ENCODE data around the gene ZNF736.
"Not testable (repeated sequence)": the region's sequence is repeated elsewhere in the genome, so short reads cannot be mapped to it uniquely, and the experiment has no call there.

ZNF736 gene

DNA sequence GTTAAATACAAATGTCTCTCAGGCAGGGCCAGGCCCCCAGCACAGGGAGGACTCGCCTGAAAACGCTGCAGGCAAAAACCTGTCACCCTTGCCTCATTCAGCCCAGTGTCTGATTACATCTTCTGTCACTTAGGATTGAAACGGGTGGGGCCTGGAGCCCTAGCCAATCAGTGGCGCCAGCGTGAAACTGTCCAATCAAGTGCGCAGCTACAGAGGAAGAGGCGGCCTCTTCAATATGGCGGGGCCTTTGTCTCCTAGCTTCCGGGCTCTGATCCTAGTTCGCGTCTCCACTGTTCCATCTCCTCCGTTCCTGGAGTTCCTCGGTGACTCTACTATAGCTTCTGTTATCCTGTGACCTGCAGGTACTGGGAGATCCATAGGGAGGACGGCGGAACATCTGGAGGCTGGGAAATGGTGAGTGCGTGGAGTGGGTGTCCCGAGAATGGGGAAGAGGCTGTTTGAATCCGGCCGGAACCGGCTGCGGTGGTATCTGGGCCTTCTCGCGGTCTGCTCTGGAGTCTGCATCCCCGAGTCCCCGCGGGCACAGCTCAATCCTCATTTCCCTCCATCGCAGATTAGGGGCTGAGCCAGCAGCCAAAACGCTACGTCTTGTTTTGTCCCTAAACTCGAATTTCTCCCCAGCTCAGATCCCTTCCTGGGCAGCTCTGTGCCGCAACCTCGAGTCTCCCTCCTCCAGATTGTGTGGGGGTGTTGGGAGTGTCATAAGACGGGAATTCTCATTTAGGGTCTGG is at the start of gene ZNF736:
Gene ZNF736 (plus strand): TSS at position 222 of the 752 bp plus-strand sequence. CDS start 190 bp downstream, at position 412.
- DNase-seq, result peak; percentile 84

DNA sequence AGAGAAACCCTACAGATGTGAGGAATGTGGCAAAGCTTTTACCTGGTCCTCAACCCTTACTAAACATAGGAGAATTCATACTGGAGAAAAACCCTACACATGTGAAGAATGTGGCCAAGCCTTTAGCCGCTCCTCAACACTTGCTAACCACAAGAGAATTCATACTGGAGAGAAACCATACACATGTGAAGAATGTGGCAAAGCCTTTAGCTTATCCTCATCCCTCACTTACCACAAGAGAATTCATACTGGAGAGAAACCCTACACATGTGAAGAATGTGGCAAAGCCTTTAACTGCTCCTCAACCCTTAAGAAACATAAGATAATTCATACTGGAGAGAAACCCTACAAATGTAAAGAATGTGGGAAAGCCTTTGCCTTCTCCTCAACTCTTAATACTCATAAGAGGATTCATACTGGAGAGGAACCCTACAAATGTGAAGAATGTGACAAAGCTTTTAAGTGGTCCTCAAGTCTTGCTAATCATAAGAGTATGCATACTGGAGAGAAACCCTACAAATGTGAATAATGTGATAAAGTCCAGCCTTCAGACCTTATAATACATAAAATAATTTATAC is 47.3 kb upstream of the ZNF736 start:
- DNase-seq, result no peak

DNA sequence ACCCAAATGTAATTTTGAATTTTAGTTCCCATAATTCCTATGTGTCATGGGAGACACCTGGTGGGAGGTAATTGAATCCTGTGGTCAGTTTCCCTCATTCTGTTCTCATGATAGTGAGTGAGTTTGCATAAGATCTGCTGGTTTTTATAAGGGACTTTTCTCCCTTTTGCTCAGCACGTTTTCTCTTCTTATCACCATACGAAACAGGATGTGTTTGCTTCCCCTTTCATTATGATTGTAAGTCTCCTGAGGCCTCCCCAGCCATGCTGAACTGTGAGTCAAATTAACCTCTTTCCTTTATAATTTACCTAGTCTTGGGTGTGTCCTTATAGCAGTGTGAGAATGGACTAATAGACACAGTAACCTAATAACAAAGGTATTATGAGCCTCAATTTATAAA is 36.1 kb upstream of the ZNF736 start:
- no peak for DNase-seq

DNA sequence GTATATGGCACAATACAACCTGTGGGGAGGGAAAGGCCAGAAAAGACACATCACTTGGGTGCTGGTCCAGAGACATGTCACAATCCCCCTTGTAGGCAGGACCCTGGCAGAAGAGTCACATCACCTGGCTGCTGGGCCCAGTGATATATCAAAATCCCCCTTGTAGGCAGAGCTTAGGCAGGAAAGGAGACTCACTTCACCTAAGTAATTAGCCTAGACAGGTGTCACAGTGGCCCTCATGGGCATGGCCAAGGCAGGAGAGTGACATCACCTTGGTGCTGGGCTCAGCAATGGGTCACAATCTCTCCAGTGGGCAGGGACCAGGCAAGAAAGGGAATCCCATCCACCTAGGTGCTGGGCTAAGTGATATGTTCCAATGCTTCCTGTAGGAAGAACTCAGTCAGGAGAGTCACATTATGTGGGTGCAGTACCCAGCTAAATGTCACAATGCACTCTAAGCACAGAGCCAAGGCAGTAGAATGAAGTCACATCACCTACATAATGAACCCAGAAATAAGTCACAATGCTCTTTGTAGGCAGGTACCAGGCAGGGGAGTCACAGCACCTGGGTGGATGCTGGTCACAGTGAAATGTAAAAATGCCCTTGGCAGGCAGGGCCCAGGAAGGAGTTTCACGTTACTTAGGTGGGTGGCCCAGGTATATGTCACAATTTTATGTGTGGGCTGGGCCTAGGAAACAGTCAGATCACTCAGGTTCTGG is 18.9 kb upstream of the ZNF736 start:
- no peak for DNase-seq

DNA sequence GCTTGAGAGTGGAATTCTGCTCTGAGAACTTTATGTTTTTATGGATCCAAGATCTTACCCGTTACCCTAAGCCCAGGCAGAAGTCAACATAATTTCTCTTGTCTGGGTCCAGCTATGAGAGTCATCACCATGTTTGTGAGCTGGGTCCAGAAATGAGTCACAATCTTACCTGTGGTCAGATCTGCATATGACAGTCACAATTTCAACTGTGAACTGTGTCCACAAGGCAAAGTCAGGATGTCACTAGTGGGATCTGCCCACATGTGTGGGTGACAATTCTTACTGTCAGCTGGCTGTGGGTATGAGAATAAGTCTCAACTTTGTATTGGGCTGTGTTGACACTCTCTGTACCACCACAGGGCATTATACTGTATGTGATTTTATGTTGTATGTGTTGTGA is 16.3 kb upstream of the ZNF736 start:
- DNase-seq, result not testable (repeated sequence)

DNA sequence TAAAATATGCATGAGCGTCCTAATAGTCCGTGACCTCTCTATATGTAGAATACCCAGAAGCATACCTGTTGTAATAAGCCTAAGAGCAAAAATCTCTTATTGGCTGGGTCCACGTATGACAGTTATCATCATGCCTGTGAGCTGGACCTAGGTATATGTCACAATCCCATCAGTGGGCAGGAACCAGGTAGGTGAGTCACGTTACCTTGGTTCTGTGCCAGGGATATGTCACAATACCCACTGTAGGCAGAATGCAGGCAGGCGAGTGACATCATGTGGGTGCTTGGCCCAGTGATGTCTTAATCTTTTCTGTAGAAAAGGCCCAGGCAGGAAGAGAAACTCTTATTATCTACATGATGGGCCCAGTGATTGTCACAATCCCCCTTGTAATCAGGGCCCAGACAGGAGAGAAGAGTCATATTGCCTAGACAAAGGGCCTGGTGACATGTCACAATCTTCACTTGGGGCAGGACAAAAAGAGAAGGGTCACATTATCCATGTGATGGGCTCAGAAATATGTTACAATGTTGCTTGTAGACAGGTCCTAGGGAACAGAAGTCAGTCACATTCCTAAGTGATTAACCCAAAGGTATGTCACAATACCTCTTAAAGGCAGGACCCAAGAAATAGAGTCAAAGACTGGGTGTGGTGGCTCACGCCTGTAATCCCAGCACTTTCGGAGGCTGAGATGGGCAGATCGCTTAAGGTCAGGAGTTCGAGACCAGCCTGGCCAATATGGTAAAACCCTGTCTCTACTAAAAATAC is 12.9 kb upstream of the ZNF736 start:
- DNase-seq, result no peak

DNA sequence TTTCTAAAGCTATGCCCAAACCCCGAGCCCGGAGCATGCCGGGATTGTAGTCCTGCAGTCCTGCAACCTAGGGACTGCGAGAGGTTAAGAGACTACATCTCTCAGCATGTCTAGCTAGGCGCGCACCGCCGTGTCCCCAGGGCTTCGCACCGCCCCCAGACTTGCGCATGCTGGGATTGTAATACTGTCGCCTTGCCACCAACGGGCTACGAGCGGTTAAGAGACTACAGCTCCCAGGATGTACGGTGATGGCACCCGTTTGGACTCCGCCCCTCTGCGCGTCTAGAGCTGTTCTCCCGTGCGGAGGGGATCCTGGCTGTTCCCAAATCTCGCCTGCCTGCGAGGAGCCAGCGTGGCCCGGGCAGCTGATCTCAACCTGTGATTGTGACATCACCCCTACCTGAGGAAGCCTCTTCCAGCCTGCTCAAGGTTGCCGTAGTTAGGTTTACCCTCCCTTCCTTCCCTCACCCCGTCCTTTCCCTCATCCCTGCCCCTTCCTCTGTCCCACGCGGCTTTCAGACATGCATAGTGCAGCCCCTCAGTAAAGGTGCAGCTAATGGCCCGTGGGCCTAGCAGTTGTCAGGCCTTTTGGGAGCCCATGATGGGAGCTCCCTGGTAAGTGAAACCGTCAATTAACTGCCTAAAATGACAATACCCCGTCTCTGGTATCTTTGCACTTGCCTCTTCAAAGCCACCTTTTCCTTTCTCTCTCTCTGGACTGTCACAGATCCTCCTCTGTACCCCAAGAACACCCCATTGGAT is 6.3 kb upstream of the ZNF736 start:
- DNase-seq, result peak; percentile 93

DNA sequence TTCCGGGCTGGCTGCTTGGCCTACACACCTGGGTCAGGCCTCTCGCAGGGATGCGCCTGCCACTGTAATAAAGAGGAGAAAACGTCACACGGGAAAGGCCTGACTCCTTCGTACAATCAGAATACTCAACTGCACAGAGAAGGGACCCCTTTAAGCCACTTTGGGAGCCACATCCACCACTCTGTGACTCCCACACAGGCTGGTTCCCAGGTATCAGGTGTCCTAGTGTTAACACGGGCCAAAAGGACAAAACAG is 5.8 kb upstream of the ZNF736 start:
- DNase-seq, result no peak

DNA sequence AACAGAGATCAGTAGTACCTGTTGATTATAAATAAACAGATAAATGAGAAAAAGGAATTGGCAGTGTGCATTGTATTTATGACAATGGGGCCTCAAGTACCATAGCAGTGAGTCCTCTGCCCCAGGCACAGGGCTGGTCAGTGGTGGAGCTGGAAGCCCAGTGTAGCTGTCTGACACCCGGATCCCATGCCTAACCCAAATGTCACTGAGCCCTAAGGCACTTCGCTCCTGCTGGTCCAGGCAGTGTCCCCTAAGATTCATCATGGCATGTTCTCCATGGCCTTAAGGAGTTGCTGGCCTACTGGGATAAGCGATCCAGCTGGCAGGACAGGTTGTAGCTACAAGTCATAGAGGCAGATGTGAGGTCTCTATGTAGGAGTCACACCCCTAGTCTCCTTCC is 3.3 kb upstream of the ZNF736 start:
- DNase-seq, result no peak

DNA sequence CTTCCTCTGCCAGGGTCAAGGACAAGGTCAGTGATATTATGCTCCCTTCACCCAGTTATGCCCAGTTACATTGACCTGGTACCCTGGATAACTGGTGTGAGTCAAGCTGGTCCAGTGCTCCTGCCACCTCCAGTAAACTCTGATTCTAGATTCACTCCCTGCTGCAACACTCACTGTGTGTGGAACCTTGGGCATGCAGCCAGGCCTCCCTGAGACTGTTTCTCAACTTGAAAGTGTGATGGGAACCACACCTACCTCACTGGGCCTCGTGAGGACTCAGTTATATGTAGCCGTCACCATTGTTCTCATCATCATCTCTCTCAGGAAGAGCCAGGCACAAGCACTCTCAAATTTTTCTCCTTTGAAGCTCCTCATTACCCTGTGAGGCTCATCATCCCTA is 935 bp upstream of the ZNF736 start:
- DNase-seq, result no peak

DNA sequence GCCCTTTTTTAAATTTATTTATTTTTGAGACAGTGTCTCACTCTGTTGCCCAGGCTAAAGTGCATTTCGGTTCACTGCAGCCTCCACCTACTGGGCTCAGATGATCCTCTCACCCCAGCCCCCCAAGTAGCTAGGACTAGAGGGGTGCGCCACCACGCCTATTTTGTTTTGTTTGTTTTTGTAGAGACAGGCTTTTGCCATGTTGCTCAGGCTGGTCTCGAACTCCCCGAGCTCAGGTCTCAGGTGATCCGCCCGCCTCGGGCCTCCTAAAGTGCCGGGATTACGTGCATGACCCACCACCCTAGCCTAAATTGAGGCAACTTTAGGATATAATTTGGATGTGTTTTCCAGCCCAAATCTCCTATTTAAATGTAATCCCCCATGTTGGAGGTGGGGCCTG is 805 bp downstream of the ZNF736 start:
- DNase-seq, result no peak

DNA sequence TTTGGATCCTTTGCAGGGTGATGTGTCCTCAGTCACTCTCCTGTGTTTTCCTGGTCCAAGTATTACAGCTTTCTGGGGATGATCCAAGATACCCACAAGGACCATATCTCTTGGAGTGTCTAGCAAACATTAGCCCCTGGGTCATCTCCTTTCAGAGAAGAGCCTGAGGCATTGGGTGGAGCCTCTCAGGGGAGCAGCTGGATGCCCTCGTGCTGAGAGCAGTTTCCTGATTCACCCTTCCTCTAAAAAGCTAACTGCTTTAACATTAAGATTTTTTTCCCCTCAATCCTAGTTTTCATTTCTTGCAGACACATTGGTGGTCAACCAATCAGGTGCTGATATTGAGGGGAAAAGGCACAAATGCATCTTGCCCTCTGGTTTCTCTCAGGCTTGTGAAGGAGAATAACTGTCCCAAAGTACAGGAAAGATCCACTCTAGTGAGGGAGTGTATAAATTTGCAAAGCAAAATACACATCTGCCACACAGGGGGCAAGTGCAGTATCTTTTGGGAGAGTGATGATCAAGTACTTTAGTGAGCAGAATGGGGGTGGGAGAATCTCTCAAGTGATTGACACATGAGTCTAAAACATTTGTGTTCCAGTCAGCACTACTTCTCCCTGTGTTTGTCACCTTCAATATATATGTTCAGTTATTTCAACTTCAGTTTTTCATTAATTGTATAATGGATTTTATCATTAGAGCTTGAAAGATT is 2.4 kb downstream of the ZNF736 start:
- DNase-seq, result not testable (repeated sequence)

DNA sequence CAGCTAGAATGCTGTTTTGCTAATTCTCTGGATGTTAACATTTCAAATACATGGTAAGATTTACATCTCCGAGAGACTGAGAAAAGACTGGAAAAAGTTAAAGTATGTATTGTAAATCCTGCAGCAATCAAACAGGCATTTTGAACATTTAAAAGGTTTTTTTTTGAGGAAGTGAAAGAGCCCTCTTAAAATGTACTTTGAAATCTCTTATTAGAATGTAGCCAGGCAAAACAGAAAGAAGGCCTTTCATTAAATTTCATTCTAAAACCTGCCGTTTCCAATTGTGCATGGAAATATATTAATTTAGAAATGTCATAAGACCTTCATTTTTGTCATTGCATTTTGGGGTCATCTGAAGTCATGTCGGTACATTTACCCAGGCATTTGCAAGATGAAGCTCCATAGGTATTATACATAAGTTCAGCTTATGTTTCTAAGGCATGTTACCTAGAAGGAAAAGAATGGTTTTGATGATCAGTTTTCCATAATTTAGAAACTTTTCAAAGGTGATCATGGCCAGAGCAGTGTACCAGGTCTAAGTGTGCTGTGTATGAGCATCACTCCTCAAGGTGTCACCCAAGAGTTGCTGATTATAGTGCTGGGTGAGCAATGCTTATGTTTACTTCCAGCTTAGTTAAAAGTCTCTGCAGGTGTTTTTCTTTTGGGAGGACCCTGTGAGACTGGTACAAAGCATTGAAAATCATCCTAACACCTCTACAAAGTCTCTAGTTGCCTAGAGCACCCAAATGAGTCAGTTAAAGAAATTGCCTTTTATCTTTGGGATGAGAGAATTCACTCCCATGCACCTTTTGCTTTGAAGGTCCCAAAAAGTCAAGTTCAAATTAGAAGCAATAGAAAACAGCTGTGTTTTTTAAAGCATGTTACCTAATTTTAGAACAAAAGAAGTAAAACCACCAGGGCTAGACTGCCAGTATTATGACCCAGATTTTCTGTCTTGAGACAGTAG is 7.1 kb downstream of the ZNF736 start:
- no peak for DNase-seq

DNA sequence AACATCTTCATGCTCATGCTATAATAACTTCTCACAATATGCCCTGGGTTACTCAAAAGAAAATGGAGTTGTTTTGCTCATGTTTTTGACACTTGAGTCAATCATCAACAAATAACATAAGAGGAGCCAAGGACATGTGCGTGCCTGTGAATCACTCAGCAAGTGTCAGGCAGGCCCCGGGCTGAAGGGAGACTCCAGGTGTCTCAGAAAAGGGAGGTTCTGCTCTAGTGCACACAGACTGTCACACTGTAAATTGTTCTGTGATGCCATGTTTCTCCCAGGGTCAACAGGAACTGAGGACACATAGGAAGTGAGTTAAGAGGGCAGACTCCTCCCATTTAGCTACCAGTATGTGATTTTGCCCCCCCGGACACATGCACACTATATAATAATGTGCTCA is 10.4 kb downstream of the ZNF736 start:
- not testable (repeated sequence) for DNase-seq

DNA sequence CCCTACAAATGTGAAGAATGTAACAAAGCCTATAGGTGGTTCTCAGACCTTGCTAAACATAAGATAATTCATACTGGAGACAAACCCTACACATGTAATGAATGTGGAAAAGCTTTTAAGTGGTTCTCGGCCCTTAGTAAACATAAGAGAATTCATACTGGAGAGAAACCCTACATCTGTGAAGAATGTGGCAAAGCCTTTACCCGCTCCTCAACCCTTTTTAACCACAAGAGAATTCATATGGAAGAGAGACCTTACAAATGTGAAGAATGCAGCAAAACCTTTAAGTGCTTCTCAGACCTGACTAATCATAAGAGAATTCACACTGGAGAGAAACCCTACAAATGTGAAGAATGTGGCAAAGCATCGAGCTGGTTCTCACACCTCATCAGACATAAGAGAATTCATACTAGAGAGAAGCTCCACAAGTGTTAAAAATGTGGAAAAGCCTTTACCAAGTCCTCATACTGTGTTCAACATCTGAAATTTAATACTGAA is 35.0 kb downstream of the ZNF736 start:
- not testable (repeated sequence) for DNase-seq

DNA sequence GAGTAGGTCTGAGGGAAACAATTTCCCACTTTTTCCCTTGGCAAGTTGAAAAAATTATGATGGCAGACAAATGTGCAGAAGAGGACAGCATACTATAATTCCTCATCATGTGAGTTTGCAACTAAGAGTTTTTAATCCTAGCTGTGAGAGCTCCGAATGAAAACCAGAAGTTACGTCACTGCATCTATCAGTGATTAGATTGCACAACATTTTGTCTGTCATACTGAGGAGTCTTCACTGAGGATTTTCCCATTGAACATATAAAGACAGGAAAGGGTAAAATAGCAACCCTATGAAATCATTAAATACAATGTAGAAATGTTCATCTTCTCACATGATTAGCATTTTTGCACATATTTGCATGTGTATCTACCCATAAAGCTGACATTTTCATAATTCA is 45.8 kb downstream of the ZNF736 start:
- DNase-seq, result no peak

DNA sequence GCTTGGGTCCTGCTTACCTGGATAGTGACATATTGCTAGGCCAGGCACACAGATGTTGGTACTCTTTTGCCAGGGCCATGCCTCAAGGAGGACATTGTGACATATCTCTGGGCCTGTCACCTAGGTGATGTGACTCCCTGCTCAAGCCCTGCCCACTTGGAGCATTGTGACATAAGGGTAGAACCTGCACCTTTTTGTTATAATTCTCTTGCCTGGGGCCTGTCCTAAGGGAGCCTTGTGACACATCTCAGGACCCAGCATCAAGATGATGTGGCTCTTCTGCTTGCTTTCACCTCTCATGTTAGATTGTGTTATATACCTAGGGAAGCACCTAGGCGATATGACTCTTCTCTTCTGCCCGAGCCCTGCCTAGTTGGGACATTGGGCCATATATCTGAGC is 57.4 kb downstream of the ZNF736 start:
- DNase-seq, result no peak

DNA sequence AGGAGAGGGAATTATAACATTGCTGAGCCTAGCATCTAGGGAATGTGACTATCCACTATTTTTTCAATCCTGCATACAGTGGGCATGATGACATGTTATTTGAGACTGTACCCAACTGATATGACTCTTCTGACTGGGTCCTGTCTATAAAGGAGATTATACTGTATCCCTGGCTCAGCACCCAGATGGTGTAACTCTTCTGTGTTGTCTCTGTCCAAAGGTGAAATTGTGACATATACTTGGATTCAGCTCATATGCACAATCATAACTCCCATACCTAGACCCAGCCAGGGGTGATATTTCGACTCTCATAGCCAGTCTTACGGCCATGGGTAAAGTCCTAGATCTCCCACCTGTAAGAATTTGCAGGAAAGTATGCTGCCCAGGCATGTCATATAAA is 59.3 kb downstream of the ZNF736 start:
- no peak for DNase-seq

DNA sequence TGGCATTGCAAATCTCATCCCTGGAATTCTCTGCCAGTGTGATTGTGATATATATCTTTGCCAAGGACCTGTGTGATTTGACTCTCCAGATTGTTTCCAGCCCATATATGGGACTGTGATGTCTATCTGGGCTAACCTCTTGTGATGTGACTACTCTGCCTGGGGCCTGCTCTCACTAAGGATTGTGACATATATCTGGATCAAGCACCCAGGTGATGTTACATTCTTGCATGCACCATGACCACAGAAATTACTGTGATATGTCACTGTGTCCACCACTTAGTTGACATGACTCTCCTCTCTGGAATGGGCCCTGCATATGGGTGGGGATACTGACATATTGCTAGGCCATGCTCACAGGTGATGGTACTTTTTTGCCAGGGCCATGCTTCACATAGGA is 86.6 kb downstream of the ZNF736 start:
- DNase-seq, result no peak
